Measurements from ENCODE around the gene NHSL2. TPM values are rescaled to one million over a fixed set of nuclear protein-coding genes. Genes with fewer than 3 reads are reported as not detected.
"Not testable (repeated sequence)": the region's sequence is repeated elsewhere in the genome, so short reads cannot be mapped to it uniquely, and the experiment has no call there.

The NHSL2 gene
- total RNA-seq, result 10 to 100 TPM in 1 of 4 donors, 1 to 10 TPM in 3; 7.6 to 30.8 (median 9.1) TPM

GRCh38 chrX:71910643-71910985 lies at the start of gene NHSL2:
Gene NHSL2, plus strand, starts transcription at chrX:71910845.
- DNase-seq, result peak; percentile 27 to 34
- H3K4me3 ChIP-seq, result peak within 1 kb of the TSS; percentile 19 to 47

DNA sequence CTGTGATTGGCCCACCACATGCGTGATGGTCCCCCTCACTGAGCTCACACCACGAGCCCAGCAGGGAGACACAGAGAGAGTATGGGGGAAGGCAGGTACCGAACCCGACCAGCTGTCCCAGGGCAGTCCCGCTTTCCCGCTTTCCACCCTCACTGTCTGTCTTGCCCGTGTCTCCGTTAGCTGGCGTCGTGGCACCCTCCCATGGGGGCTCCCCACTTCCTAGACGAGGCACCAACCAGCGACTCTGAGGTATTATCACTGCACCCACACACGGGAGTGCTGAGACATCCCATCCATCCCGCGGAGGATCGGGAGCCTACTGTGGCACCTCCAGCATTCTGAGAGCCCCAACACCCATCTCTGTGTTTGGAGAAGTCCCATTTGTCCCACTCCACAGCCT lies 43.0 kb upstream of the NHSL2 start:
- Histone ChIP-seq H3K9me3 (no peaks in the 10 kb centered on the region), H3K36me3 (no peaks in the 10 kb centered on the region), H3K4me3 (no peak overlapping the region), H3K27ac (no peak overlapping the region), H3K27me3 (no peaks in the 10 kb centered on the region), H3K4me1 (no peaks in the 10 kb centered on the region)
- DNase-seq, result no peak
- intact Hi-C loops (cut with DNase I; ENCODE audit: low total_unique reads), result no loop called here
- TF ChIP-seq POLR2A (IDR thresholded peaks at IDR 0.05) (no peak), CTCF (IDR thresholded peaks at IDR 0.05) (no peak)

More at GRCh38 chrX:71910643-71910985, at the start of gene NHSL2:
- intact Hi-C loops (cut with DNase I; ENCODE audit: low total_unique reads), result no loop called here
- TF ChIP-seq CTCF (IDR thresholded peaks at IDR 0.05) (no peak), POLR2A (IDR thresholded peaks at IDR 0.05) (no peak)
- peak within 1 kb of the TSS; percentile 69 to 73 for H3K27ac ChIP-seq
- H3K4me1 ChIP-seq, result no peaks in the 10 kb centered on the region
- H3K27me3 ChIP-seq, result peaks cover 0 to 7% of the 10 kb centered on the region in 2 donors
- H3K36me3 ChIP-seq, result no peaks in the 10 kb centered on the region
- no peaks in the 10 kb centered on the region for H3K9me3 ChIP-seq

DNA sequence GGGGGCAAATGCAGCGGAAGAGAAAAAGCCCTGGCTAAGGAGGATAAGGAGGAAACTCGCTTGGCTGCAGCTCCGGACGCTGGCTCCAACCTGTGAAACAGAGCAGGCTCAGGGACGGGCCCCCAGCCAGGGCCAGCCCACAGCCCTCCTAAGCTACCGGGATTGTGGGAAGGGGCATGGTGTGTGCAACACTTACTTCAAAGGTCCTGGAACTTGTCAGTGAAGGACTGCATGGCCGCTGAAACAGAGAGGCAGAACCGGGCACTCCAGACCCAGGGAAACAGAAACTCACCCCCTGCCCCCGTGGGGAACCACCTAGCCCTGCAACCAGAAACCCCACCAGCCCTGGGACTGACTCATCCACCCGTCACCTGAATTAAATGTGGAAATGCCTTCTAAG lies 41.1 kb upstream of the NHSL2 start:
- H3K36me3 ChIP-seq; H3K9me3 ChIP-seq; intact Hi-C loops (cut with DNase I; ENCODE audit: low total_unique reads); H3K27me3 ChIP-seq; H3K4me3 ChIP-seq; DNase-seq; H3K27ac ChIP-seq; H3K4me1 ChIP-seq: not testable (repeated sequence)

DNA sequence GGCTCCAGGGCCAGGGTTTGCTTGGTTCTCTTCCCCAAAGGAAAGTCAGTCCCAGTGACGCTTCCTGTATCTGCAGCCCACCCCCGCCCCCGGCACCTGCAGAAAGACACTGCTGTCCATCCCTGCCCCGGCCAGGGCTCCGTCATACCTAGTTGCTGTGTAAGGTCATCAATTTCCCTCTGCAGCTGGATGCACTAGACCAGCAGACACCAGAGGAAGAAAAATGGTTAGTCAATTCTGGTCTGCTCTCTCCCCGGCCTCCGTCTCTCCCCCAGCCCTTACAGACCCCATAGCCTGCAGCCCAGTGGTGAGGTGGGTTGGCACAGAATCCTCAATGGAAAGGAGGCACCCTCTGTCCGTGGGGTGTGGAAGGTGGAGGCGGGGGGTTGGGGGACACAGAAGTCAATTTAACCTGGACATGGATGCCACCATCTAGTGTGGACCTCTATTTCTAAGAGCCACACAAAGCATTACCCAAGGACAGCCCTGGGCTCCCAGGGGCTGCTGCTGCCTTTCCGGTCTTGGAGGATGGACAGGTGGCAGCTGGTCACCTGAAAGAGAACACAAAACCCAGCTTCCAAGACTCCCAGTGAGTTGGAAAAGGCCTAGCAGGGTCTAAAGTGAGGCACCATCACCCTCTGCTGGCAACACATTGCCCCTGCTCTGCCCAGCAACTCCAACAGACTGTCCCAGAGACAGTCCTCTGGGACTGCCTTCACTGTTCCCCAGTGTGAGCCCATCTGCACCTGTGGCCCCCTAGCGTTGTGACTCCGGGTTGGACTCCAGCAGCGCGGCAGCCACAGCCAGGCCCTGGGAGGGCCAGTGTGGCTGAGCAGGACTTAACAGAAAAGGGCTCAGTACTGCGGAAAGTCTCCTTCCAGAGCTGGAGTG lies 40.2 kb upstream of the NHSL2 start:
- Histone ChIP-seq H3K36me3 (no peaks in the 10 kb centered on the region), H3K27me3 (no peaks in the 10 kb centered on the region), H3K4me3 (no peak overlapping the region), H3K27ac (no peak overlapping the region), H3K9me3 (no peaks in the 10 kb centered on the region), H3K4me1 (no peaks in the 10 kb centered on the region)
- DNase-seq, result no peak
- TF ChIP-seq CTCF (IDR thresholded peaks at IDR 0.05), result no peak
- no peak for TF ChIP-seq POLR2A (IDR thresholded peaks at IDR 0.05)
- intact Hi-C loops (cut with DNase I; ENCODE audit: low total_unique reads), result no loop called here

DNA sequence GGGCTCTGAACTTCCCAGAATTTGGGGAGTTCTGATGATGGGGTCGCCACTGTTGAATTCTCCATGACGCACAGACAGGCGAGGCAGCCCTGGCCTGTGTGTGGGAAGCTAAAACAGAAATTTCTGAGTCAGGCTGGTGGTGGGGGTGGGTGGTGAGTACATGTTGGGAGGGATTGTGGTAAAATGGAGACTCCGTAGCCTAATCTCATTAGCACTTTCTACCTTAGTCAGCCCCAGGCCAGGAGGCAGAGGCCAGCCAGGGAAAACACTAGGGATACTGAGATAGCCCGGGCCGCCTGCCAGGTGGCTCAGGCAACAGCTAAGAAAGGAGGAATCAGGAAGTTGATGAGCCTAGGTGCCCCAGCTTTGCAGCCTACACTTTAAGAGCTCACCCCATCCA lies 39.3 kb upstream of the NHSL2 start:
- Histone ChIP-seq H3K27me3 (no peaks in the 10 kb centered on the region), H3K4me1 (no peaks in the 10 kb centered on the region), H3K27ac (no peak overlapping the region), H3K4me3 (no peak overlapping the region), H3K9me3 (no peaks in the 10 kb centered on the region), H3K36me3 (no peaks in the 10 kb centered on the region)
- no peak for TF ChIP-seq POLR2A (IDR thresholded peaks at IDR 0.05)
- no peak for TF ChIP-seq CTCF (IDR thresholded peaks at IDR 0.05)
- intact Hi-C loops (cut with DNase I; ENCODE audit: low total_unique reads), result no loop called here
- DNase-seq, result no peak

Measured in uterus (tissue), 4 donors.